Measurements from ENCODE around the gene MAGEA2B. TPM values are rescaled to one million over a fixed set of nuclear protein-coding genes. Genes with fewer than 3 reads are reported as not detected.
"Not testable (repeated sequence)": the region's sequence is repeated elsewhere in the genome, so short reads cannot be mapped to it uniquely, and the experiment has no call there.

MAGEA2B gene
- total and polyA plus RNA-seq, 5 donors = not detected

- intact Hi-C loops (cut with DNase I) = no loop called here
Measured at GRCh38 chrX:152733261-152733975, 19.0 kb downstream of the MAGEA2B start, which contains the start of the genes CSAG1 and MAGEA12. CSAG1 (minus strand) TSS chrX:152733721; CDS start chrX:152732460, 1,261 bp downstream. MAGEA12 (plus strand) TSS chrX:152733757; CDS start chrX:152736162, 2,405 bp downstream.

GRCh38 chrX:152734143-152734858 lies 19.9 kb downstream of the MAGEA2B start:
- DNase-seq; H3K4me1 ChIP-seq (ENCODE audit: control insufficient read depth, insufficient read depth, low read length); H3K27ac ChIP-seq (ENCODE audit: low read length); H3K27me3 ChIP-seq (ENCODE audit: control insufficient read depth, insufficient read depth); ATAC-seq; intact Hi-C loops (cut with DNase I); H3K9me3 ChIP-seq (ENCODE audit: control insufficient read depth, low read length); H3K4me3 ChIP-seq (ENCODE audit: low read length): not testable (repeated sequence)
- 92% methylated on average over 22 of the region's 22 CpGs for WGBS

More at GRCh38 chrX:152733261-152733975, 19.0 kb downstream of the MAGEA2B start, which contains the start of the genes CSAG1 and MAGEA12:
- Histone ChIP-seq H3K27ac (ENCODE audit: low read length) (no peak within 1 kb of the TSS), H3K27me3 (ENCODE audit: control insufficient read depth, insufficient read depth) (no peaks in the 10 kb centered on the region), H3K4me1 (ENCODE audit: control insufficient read depth, insufficient read depth, low read length) (no peaks in the 10 kb centered on the region), H3K4me3 (ENCODE audit: low read length) (no peak within 1 kb of the TSS), H3K9me3 (ENCODE audit: control insufficient read depth, low read length) (no peaks in the 10 kb centered on the region)
- ATAC-seq (no peak), DNase-seq (no peak)
- WGBS = 92% methylated on average over 19 of the region's 21 CpGs

GRCh38 chrX:152735101-152735500 lies 20.7 kb downstream of the MAGEA2B start:
- H3K27ac ChIP-seq (ENCODE audit: low read length) = no peak overlapping the region
- no peaks in the 10 kb centered on the region for H3K9me3 ChIP-seq (ENCODE audit: control insufficient read depth, low read length)
- intact Hi-C loops (cut with DNase I) = no loop called here
- WGBS = 64% methylated on average over 2 of the region's 2 CpGs
- H3K27me3 ChIP-seq (ENCODE audit: control insufficient read depth, insufficient read depth) = no peaks in the 10 kb centered on the region
- no peaks in the 10 kb centered on the region for H3K4me1 ChIP-seq (ENCODE audit: control insufficient read depth, insufficient read depth, low read length)
- ATAC-seq = no peak
- no peak overlapping the region for H3K4me3 ChIP-seq (ENCODE audit: low read length)
- DNase-seq = no peak

- WGBS = 92% methylated on average over 12 of the region's 12 CpGs
Measured at GRCh38 chrX:152735860-152736511, 21.6 kb downstream of the MAGEA2B start.

GRCh38 chrX:152736528-152736927 lies 22.1 kb downstream of the MAGEA2B start:
- H3K27me3 ChIP-seq (ENCODE audit: control insufficient read depth, insufficient read depth); H3K9me3 ChIP-seq (ENCODE audit: control insufficient read depth, low read length); DNase-seq; H3K4me1 ChIP-seq (ENCODE audit: control insufficient read depth, insufficient read depth, low read length); ATAC-seq; intact Hi-C loops (cut with DNase I); H3K4me3 ChIP-seq (ENCODE audit: low read length); H3K27ac ChIP-seq (ENCODE audit: low read length): not testable (repeated sequence)
- 90% methylated on average over 12 of the region's 12 CpGs for WGBS

More at GRCh38 chrX:152735860-152736511, 21.6 kb downstream of the MAGEA2B start:
- ATAC-seq (no peak), DNase-seq (no peak)
- intact Hi-C loops (cut with DNase I) = no loop called here
- no peak overlapping the region for H3K27ac ChIP-seq (ENCODE audit: low read length)
- no peaks in the 10 kb centered on the region for H3K9me3 ChIP-seq (ENCODE audit: control insufficient read depth, low read length)
- no peak overlapping the region for H3K4me3 ChIP-seq (ENCODE audit: low read length)
- no peaks in the 10 kb centered on the region for H3K27me3 ChIP-seq (ENCODE audit: control insufficient read depth, insufficient read depth)
- no peaks in the 10 kb centered on the region for H3K4me1 ChIP-seq (ENCODE audit: control insufficient read depth, insufficient read depth, low read length)

GRCh38 chrX:152738560-152738959 lies 24.1 kb downstream of the MAGEA2B start:
- H3K27me3 ChIP-seq (ENCODE audit: control insufficient read depth, insufficient read depth) = no peaks in the 10 kb centered on the region
- WGBS = 83% methylated on average over 5 of the region's 5 CpGs

GRCh38 chrX:152753686-152754650 lies 39.5 kb downstream of the MAGEA2B start, which contains the start of gene MAGEA2:
MAGEA2 (minus strand) TSS chrX:152753842; CDS start chrX:152751363, 2,479 bp downstream.
- H3K4me3 ChIP-seq (ENCODE audit: low read length); H3K4me1 ChIP-seq (ENCODE audit: control insufficient read depth, insufficient read depth, low read length); DNase-seq; H3K27me3 ChIP-seq (ENCODE audit: control insufficient read depth, insufficient read depth); intact Hi-C loops (cut with DNase I); ATAC-seq; H3K9me3 ChIP-seq (ENCODE audit: control insufficient read depth, low read length); H3K27ac ChIP-seq (ENCODE audit: low read length): not testable (repeated sequence)
- no CpG with 5 or more reads among the region's 35 CpGs for WGBS

More at GRCh38 chrX:152738560-152738959, 24.1 kb downstream of the MAGEA2B start:
- H3K4me1 ChIP-seq (ENCODE audit: control insufficient read depth, insufficient read depth, low read length) = no peaks in the 10 kb centered on the region
- no peaks in the 10 kb centered on the region for H3K9me3 ChIP-seq (ENCODE audit: control insufficient read depth, low read length)
- DNase-seq (no peak), ATAC-seq (no peak)
- intact Hi-C loops (cut with DNase I) = no loop called here
- H3K27ac ChIP-seq (ENCODE audit: low read length) = no peak overlapping the region
- no peak overlapping the region for H3K4me3 ChIP-seq (ENCODE audit: low read length)

- DNase-seq; H3K9me3 ChIP-seq (ENCODE audit: control insufficient read depth, low read length); H3K4me3 ChIP-seq (ENCODE audit: low read length); H3K27me3 ChIP-seq (ENCODE audit: control insufficient read depth, insufficient read depth); H3K4me1 ChIP-seq (ENCODE audit: control insufficient read depth, insufficient read depth, low read length); intact Hi-C loops (cut with DNase I); ATAC-seq; H3K27ac ChIP-seq (ENCODE audit: low read length): not testable (repeated sequence)
- WGBS = no CpG with 5 or more reads among the region's 5 CpGs
Measured at GRCh38 chrX:152754871-152755270, 40.4 kb downstream of the MAGEA2B start.

GRCh38 chrX:152758918-152759317 lies 44.5 kb downstream of the MAGEA2B start, which contains the start of gene CSAG3:
CSAG3 (plus strand) TSS chrX:152759218.
- H3K4me3 ChIP-seq (ENCODE audit: low read length); H3K27ac ChIP-seq (ENCODE audit: low read length); H3K4me1 ChIP-seq (ENCODE audit: control insufficient read depth, insufficient read depth, low read length); DNase-seq; ATAC-seq; H3K27me3 ChIP-seq (ENCODE audit: control insufficient read depth, insufficient read depth); intact Hi-C loops (cut with DNase I); H3K9me3 ChIP-seq (ENCODE audit: control insufficient read depth, low read length): not testable (repeated sequence)
- no CpG with 5 or more reads among the region's 2 CpGs for WGBS

- H3K4me1 ChIP-seq (ENCODE audit: control insufficient read depth, insufficient read depth, low read length); ATAC-seq; H3K9me3 ChIP-seq (ENCODE audit: control insufficient read depth, low read length); H3K27ac ChIP-seq (ENCODE audit: low read length); intact Hi-C loops (cut with DNase I); DNase-seq; H3K4me3 ChIP-seq (ENCODE audit: low read length); H3K27me3 ChIP-seq (ENCODE audit: control insufficient read depth, insufficient read depth): not testable (repeated sequence)
- WGBS = 55% methylated on average over 3 of the region's 7 CpGs
Measured at GRCh38 chrX:152759544-152759943, 45.1 kb downstream of the MAGEA2B start.
